Posterior vena cava (tissue), 2 donors: ENCODE results near the gene DPM3. TPM values are rescaled to one million over a fixed set of nuclear protein-coding genes. Genes with fewer than 3 reads are reported as not detected.

ENCODE experiments used
- total RNA-seq, 2 donors: library from RNA; stranded (reverse); fragmentation: NEBNext Ultra II Directional; extraction: Animal tissue kit (Norgen Biotek cat#: 25700); gene quantifications; one replicate each; pipeline ENCODE4 v1.2.1, GENCODE V29; 2021
- donor health status: DM: yes; HTN: yes; CAD: no.
- donor health status: DM: yes; HTN: yes; CAD: no.

DPM3 gene
- total RNA-seq, 2 donors from 2014 or later, result 53.1 to 75.2 TPM

Other genes starting within 250 kb of the DPM3 start
- 10 to 100 TPM; 26.5 to 31.5 TPM for gene PMVK, start 203.8 kb downstream of the DPM3 start, total RNA-seq
- gene PBXIP1, start 184.4 kb downstream of the DPM3 start, total RNA-seq, result 100 to 1,000 TPM in 1 of 2 donors, 10 to 100 TPM in 1; 95.3 to 138 TPM
- gene PYGO2, start 178.7 kb downstream of the DPM3 start, total RNA-seq, result 10 to 100 TPM; 17.0 to 19.2 TPM
- gene SHC1, start 169.8 kb downstream of the DPM3 start, total RNA-seq, result 100 to 1,000 TPM; 135 to 149 TPM
- gene CKS1B, start 165.8 kb downstream of the DPM3 start, total RNA-seq, result 10 to 100 TPM; 22.5 to 23.4 TPM
- gene FLAD1, start 157.2 kb downstream of the DPM3 start, total RNA-seq, result 10 to 100 TPM; 18.3 to 21.6 TPM
- not detected for gene LENEP, start 146.9 kb downstream of the DPM3 start, total RNA-seq
- gene ZBTB7B, start 137.7 kb downstream of the DPM3 start, total RNA-seq, result 10 to 100 TPM; 50.5 to 72.8 TPM
- gene DCST2, start 106.8 kb downstream of the DPM3 start, total RNA-seq, result 1 to 10 TPM in 1 of 2 donors, under 1 TPM in 1; 0.48 to 1.1 TPM
- not detected for gene DCST1, start 106.7 kb downstream of the DPM3 start, total RNA-seq
- gene ADAM15, start 89.2 kb downstream of the DPM3 start, total RNA-seq, result 100 to 1,000 TPM; 146 to 178 TPM
- gene EFNA4, start 76.8 kb downstream of the DPM3 start, total RNA-seq, result 1 to 10 TPM; 2.0 to 2.6 TPM
- 1 to 10 TPM; 2.0 TPM for gene EFNA3, start 61.7 kb downstream of the DPM3 start, total RNA-seq
- gene EFNA1, start 12.7 kb downstream of the DPM3 start, total RNA-seq, result 10 to 100 TPM; 12.6 to 13.2 TPM
- 10 to 100 TPM; 24.5 TPM for gene SLC50A1, start 4.7 kb downstream of the DPM3 start, total RNA-seq
- gene KRTCAP2, start 32.8 kb upstream of the DPM3 start, total RNA-seq, result 100 to 1,000 TPM; 145 to 146 TPM
- gene TRIM46, start 33.3 kb upstream of the DPM3 start, total RNA-seq, result 1 to 10 TPM; 1.3 to 2.1 TPM
- 10 to 100 TPM; 46.3 to 96.6 TPM for gene THBS3, start 67.4 kb upstream of the DPM3 start, total RNA-seq
- 10 to 100 TPM; 20.9 to 26.8 TPM for gene MTX1, start 68.2 kb upstream of the DPM3 start, total RNA-seq
- gene ENTREP3, start 115.0 kb upstream of the DPM3 start, total RNA-seq, result 10 to 100 TPM; 21.3 to 25.3 TPM
- 10 to 100 TPM; 34.7 to 37.3 TPM for gene SCAMP3, start 121.8 kb upstream of the DPM3 start, total RNA-seq
- 10 to 100 TPM; 31.2 to 32.3 TPM for gene CLK2, start 133.0 kb upstream of the DPM3 start, total RNA-seq
- gene HCN3, start 136.9 kb upstream of the DPM3 start, total RNA-seq, result 1 to 10 TPM; 1.4 to 1.5 TPM
- gene PKLR, start 160.9 kb upstream of the DPM3 start, total RNA-seq, result not detected
- 10 to 100 TPM; 86.7 to 93.0 TPM for gene FDPS, start 168.3 kb upstream of the DPM3 start, total RNA-seq
- gene RUSC1, start 180.4 kb upstream of the DPM3 start, total RNA-seq, result 10 to 100 TPM; 32.5 to 34.6 TPM